ENCODE measurements around the gene RUFY4. TPM values are rescaled to one million over a fixed set of nuclear protein-coding genes. Genes with fewer than 3 reads are reported as not detected.

The RUFY4 gene
- total RNA-seq, 1 experiment from 2014 or later, result not detected

DNA sequence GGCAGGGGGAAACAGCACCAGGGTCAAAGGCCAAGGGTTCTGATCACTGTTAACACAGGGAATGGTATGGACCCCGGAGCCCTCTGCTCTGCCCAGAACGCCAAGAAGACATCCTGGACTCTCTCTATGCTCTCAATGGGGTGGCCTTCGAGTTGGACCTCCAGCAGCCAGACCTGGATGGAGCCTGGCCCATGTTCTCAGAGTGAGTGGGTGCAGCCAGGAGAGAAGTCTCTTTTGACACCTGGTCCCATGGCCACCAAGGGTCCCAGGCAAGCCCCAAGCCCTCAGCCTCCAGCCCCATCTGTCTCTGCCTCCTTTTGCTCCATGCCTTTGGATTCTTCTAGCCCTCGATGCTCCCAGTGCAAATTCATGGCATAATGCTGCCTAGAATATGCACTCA, 4.1 kb downstream of the RUFY4 start:
- ChIA-PET POLR2A (no interaction called here), CTCF (no interaction called here)
- Histone ChIP-seq H3K9me3 (ENCODE audit: control insufficient read depth, insufficient read depth, low read depth, low read length) (no peaks in the 10 kb centered on the region), H3K36me3 (ENCODE audit: control insufficient read depth, insufficient read depth, low read length) (no peaks in the 10 kb centered on the region), H3K4me1 (ENCODE audit: control insufficient read depth, insufficient read depth, low read length) (no peaks in the 10 kb centered on the region), H3K27me3 (ENCODE audit: control insufficient read depth, insufficient read depth, low read length) (no peaks in the 10 kb centered on the region), H3K27ac (ENCODE audit: low read length) (no peak overlapping the region), H3K4me3 (ENCODE audit: low read depth in 2 of 2, low read length in 2 of 2) (no peak overlapping the region)
- in situ Hi-C loops (cut with HindIII; ENCODE audit: low pct_unique_long_range_greater_than_20kb, low sequenced_read_pairs) (no loop called here), intact Hi-C loops (cut with micrococcal nuclease; ENCODE audit: unreplicated experiment) (no loop called here)
- TF ChIP-seq TCF7L2 (IDR thresholded peaks at IDR 0.05; ENCODE audit: low read depth, low read length), result no peak
- TF ChIP-seq, protein P1, sequence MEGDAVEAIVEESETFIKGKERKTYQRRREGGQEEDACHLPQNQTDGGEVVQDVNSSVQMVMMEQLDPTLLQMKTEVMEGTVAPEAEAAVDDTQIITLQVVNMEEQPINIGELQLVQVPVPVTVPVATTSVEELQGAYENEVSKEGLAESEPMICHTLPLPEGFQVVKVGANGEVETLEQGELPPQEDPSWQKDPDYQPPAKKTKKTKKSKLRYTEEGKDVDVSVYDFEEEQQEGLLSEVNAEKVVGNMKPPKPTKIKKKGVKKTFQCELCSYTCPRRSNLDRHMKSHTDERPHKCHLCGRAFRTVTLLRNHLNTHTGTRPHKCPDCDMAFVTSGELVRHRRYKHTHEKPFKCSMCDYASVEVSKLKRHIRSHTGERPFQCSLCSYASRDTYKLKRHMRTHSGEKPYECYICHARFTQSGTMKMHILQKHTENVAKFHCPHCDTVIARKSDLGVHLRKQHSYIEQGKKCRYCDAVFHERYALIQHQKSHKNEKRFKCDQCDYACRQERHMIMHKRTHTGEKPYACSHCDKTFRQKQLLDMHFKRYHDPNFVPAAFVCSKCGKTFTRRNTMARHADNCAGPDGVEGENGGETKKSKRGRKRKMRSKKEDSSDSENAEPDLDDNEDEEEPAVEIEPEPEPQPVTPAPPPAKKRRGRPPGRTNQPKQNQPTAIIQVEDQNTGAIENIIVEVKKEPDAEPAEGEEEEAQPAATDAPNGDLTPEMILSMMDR (IDR thresholded peaks at IDR 0.05), result no peak
- TF ChIP-seq SIN3A (IDR thresholded peaks at IDR 0.05; ENCODE audit: borderline replicate concordance, insufficient read depth, low read depth, low read length), result no peak
- no peak for TF ChIP-seq POLR2AphosphoS5 (IDR thresholded peaks at IDR 0.05; ENCODE audit: low read depth, low read length)
- TF ChIP-seq, protein P2, sequence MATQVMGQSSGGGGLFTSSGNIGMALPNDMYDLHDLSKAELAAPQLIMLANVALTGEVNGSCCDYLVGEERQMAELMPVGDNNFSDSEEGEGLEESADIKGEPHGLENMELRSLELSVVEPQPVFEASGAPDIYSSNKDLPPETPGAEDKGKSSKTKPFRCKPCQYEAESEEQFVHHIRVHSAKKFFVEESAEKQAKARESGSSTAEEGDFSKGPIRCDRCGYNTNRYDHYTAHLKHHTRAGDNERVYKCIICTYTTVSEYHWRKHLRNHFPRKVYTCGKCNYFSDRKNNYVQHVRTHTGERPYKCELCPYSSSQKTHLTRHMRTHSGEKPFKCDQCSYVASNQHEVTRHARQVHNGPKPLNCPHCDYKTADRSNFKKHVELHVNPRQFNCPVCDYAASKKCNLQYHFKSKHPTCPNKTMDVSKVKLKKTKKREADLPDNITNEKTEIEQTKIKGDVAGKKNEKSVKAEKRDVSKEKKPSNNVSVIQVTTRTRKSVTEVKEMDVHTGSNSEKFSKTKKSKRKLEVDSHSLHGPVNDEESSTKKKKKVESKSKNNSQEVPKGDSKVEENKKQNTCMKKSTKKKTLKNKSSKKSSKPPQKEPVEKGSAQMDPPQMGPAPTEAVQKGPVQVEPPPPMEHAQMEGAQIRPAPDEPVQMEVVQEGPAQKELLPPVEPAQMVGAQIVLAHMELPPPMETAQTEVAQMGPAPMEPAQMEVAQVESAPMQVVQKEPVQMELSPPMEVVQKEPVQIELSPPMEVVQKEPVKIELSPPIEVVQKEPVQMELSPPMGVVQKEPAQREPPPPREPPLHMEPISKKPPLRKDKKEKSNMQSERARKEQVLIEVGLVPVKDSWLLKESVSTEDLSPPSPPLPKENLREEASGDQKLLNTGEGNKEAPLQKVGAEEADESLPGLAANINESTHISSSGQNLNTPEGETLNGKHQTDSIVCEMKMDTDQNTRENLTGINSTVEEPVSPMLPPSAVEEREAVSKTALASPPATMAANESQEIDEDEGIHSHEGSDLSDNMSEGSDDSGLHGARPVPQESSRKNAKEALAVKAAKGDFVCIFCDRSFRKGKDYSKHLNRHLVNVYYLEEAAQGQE (IDR thresholded peaks at IDR 0.05; ENCODE audit: insufficient read depth in 1 of 2, low read depth in 2 of 2, low read length in 1 of 2), result no peak
- BruUV-seq (replicated peaks), result no TSS peak
- DNase-seq (ENCODE audit: low read depth, low spot score), result no peak
- no peak for ATAC-seq

DNA sequence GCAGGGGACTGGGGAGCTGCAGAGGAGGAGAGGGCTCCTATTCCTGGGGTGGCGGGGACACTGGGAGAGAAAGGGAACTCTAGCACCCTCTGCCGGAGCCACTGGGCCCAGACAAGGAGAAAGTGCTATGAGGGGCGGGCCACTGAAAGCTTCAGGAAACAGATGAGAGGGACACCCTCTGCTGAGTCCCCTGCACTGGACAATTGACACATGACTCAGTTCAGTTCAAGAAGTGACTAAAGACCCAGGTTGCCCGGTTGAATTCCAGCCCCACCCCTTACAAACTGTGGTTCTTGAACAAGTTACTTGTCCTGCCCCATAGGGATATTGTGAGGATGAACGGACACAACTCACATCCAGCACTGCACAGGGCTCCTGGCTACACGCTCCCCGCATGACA, 5.0 kb downstream of the RUFY4 start:
- intact Hi-C loops (cut with micrococcal nuclease; ENCODE audit: unreplicated experiment), result no loop called here
- TF ChIP-seq SIN3A (IDR thresholded peaks at IDR 0.05; ENCODE audit: borderline replicate concordance, insufficient read depth, low read depth, low read length) (no peak), POLR2AphosphoS5 (IDR thresholded peaks at IDR 0.05; ENCODE audit: low read depth, low read length) (no peak), TCF7L2 (IDR thresholded peaks at IDR 0.05; ENCODE audit: low read depth, low read length) (no peak)
- TF ChIP-seq, protein P1 (IDR thresholded peaks at IDR 0.05), result peak; percentile 71; the same call in 1 of the 2 replicates
- TF ChIP-seq, protein P2 (IDR thresholded peaks at IDR 0.05; ENCODE audit: insufficient read depth in 1 of 2, low read depth in 2 of 2, low read length in 1 of 2), result no peak
- POLR2A ChIA-PET, result no interaction called here
- Histone ChIP-seq H3K4me3 (ENCODE audit: low read depth in 2 of 2, low read length in 2 of 2) (no peak overlapping the region), H3K4me1 (ENCODE audit: control insufficient read depth, insufficient read depth, low read length) (no peaks in the 10 kb centered on the region), H3K36me3 (ENCODE audit: control insufficient read depth, insufficient read depth, low read length) (no peaks in the 10 kb centered on the region), H3K27ac (ENCODE audit: low read length) (no peak overlapping the region), H3K9me3 (ENCODE audit: control insufficient read depth, insufficient read depth, low read depth, low read length) (no peaks in the 10 kb centered on the region), H3K27me3 (ENCODE audit: control insufficient read depth, insufficient read depth, low read length) (no peaks in the 10 kb centered on the region)
- no TSS peak for BruUV-seq (replicated peaks)
- no peak for ATAC-seq
- in situ Hi-C loops (cut with HindIII; ENCODE audit: low pct_unique_long_range_greater_than_20kb, low sequenced_read_pairs), result no loop called here
- no peak for DNase-seq (ENCODE audit: low read depth, low spot score)
- CTCF ChIA-PET, result interaction anchor here (1.1 kb wide), 1 partner anchor 83 kb away, joined by 3 read pairs; no protein-coding TSS in a partner anchor

Measured in Panc1 (cell line).